Activated CD4-positive, alpha-beta T cell treated with anti-CD3 and anti-CD28 coated beads for 36 hours (primary cell): Measurements from ENCODE around the gene CDH23. TPM values are rescaled to one million over a fixed set of nuclear protein-coding genes. Genes with fewer than 3 reads are reported as not detected.

Source experiments
- ATAC-seq: fragments of 200-7000 bp; cut with Tn5 transposase; one replicate; pipeline ENCODE4 v1.10.0; 2021; ENCODE audit warnings: mild to moderate bottlenecking, moderate library complexity
- CTCF ChIA-PET: fragments of 350-600 bp; sonication (Branson Sonifier 250); formaldehyde crosslinking; loops from one replicate; lab custom pipeline; 2021; ENCODE audit warnings: antibody characterized with exemption; lab: Charles Lee
- POLR2A ChIA-PET: fragments of 350-600 bp; sonication (Branson Sonifier 250); formaldehyde crosslinking; loops from one replicate; lab custom pipeline; 2021; ENCODE audit warnings: antibody characterized with exemption, inconsistent platforms; lab: Charles Lee
- DNase-seq: peaks from one replicate; pipeline ENCODE4 v3.0.0-alpha.2; 2020
- H3K27ac Mint-ChIP-seq: one replicate; pipeline ENCODE4 v1.8.0; 2021; ENCODE audit warnings: mixed read lengths
- H3K27me3 Mint-ChIP-seq: one replicate; pipeline ENCODE4 v1.8.0; 2021; ENCODE audit warnings: mixed read lengths
- H3K36me3 Mint-ChIP-seq: one replicate; pipeline ENCODE4 v1.8.0; 2021; ENCODE audit warnings: low read depth, mixed read lengths
- H3K4me1 Mint-ChIP-seq: one replicate; pipeline ENCODE4 v1.8.0; 2021; ENCODE audit warnings: mixed read lengths
- H3K4me3 Mint-ChIP-seq: one replicate; pipeline ENCODE4 v1.8.0; 2021; ENCODE audit warnings: mild to moderate bottlenecking, moderate library complexity, mixed read lengths
- H3K9me3 Mint-ChIP-seq: one replicate; pipeline ENCODE4 v1.8.0; 2021; ENCODE audit warnings: low read depth, mixed read lengths
- intact Hi-C, 2 experiments: fragments of 100-400 bp; cut with DNase I in 1 of 2; cut with micrococcal nuclease in 1 of 2; formaldehyde crosslinking; loops; one replicate each; pipeline versions ENCODE4 v1.14.2 to v1.15.1; 2022 to 2024; cut with DNase I, micrococcal nuclease
- total RNA-seq, 2 experiments: library from RNA; stranded (reverse); gene quantifications; one replicate each; pipeline ENCODE4 v1.2.3, GENCODE V29; 2021

Gene CDH23
- total RNA-seq, 2 experiments from 2014 or later: 1.5 to 1.6 TPM

- POLR2A ChIA-PET: no interaction called here
- CTCF ChIA-PET: no interaction called here
- no peaks in the 10 kb centered on the region for H3K27me3 Mint-ChIP-seq
- ATAC-seq (no peak), DNase-seq (no peak)
- H3K4me3 Mint-ChIP-seq: no peak overlapping the region
- no peaks in the 10 kb centered on the region for H3K9me3 Mint-ChIP-seq
- no peaks in the 10 kb centered on the region for H3K4me1 Mint-ChIP-seq
- no peak overlapping the region for H3K27ac Mint-ChIP-seq
- no peaks in the 10 kb centered on the region for H3K36me3 Mint-ChIP-seq
- intact Hi-C loops: no loop called here
These were observed 217.2 kb downstream of the CDH23 start for GRCh38 chr10:71613877-71614276.

- no peaks in the 10 kb centered on the region for H3K4me1 Mint-ChIP-seq
These were observed 218.2 kb downstream of the CDH23 start for GRCh38 chr10:71614946-71615345.

GRCh38 chr10:71615538-71616329, 219.0 kb downstream of the CDH23 start:
- Mint-ChIP-seq H3K36me3 (no peaks in the 10 kb centered on the region), H3K4me3 (no peak overlapping the region), H3K27ac (no peak overlapping the region), H3K4me1 (no peaks in the 10 kb centered on the region), H3K9me3 (no peaks in the 10 kb centered on the region), H3K27me3 (no peaks in the 10 kb centered on the region)
- DNase-seq: no peak
- intact Hi-C loops: no loop called here
- ChIA-PET POLR2A (no interaction called here), CTCF (no interaction called here)
- no peak for ATAC-seq

More at GRCh38 chr10:71614946-71615345, 218.2 kb downstream of the CDH23 start:
- no peak for DNase-seq
- Mint-ChIP-seq H3K9me3 (no peaks in the 10 kb centered on the region), H3K36me3 (no peaks in the 10 kb centered on the region), H3K4me3 (no peak overlapping the region), H3K27me3 (no peaks in the 10 kb centered on the region), H3K27ac (no peak overlapping the region)
- no peak for ATAC-seq
- ChIA-PET POLR2A (no interaction called here), CTCF (no interaction called here)
- intact Hi-C loops: no loop called here

GRCh38 chr10:71616817-71617654, 220.3 kb downstream of the CDH23 start:
- H3K36me3 Mint-ChIP-seq: no peaks in the 10 kb centered on the region
- ChIA-PET CTCF (interaction anchor here (0.5 to 1.2 kb wide), 5 partner anchors 10 to 184 kb away, joined by 3 to 5 read pairs (median 3); no protein-coding TSS in a partner anchor), POLR2A (no interaction called here)
- H3K27me3 Mint-ChIP-seq: no peaks in the 10 kb centered on the region
- no peaks in the 10 kb centered on the region for H3K9me3 Mint-ChIP-seq
- no peak overlapping the region for H3K27ac Mint-ChIP-seq
- DNase-seq: no peak
- ATAC-seq: no peak
- no peaks in the 10 kb centered on the region for H3K4me1 Mint-ChIP-seq
- intact Hi-C loops: no loop called here
- no peak overlapping the region for H3K4me3 Mint-ChIP-seq

- Mint-ChIP-seq H3K4me1 (no peaks in the 10 kb centered on the region), H3K9me3 (no peaks in the 10 kb centered on the region), H3K36me3 (no peaks in the 10 kb centered on the region), H3K27me3 (no peaks in the 10 kb centered on the region), H3K27ac (no peak overlapping the region), H3K4me3 (no peak overlapping the region)
- POLR2A ChIA-PET: no interaction called here
- CTCF ChIA-PET: interaction anchor here (0.6 kb wide), 1 partner anchor 214 kb away, joined by 3 read pairs; no protein-coding TSS in a partner anchor
- intact Hi-C loops: no loop called here
- ATAC-seq: no peak
- DNase-seq: no peak
These were observed 221.5 kb downstream of the CDH23 start for GRCh38 chr10:71618176-71618575.

- no peak for DNase-seq
- intact Hi-C loops: no loop called here
- Mint-ChIP-seq H3K4me3 (no peak overlapping the region), H3K36me3 (no peaks in the 10 kb centered on the region), H3K4me1 (no peaks in the 10 kb centered on the region), H3K27me3 (no peaks in the 10 kb centered on the region), H3K9me3 (no peaks in the 10 kb centered on the region), H3K27ac (no peak overlapping the region)
- POLR2A ChIA-PET: no interaction called here
- CTCF ChIA-PET: interaction anchor here (0.6 kb wide), 1 partner anchor 214 kb away, joined by 3 read pairs; no protein-coding TSS in a partner anchor
- ATAC-seq: no peak
These were observed 221.9 kb downstream of the CDH23 start for GRCh38 chr10:71618598-71618997.

GRCh38 chr10:71620642-71621041, 223.9 kb downstream of the CDH23 start:
- Mint-ChIP-seq H3K27ac (no peak overlapping the region), H3K4me3 (no peak overlapping the region), H3K9me3 (no peaks in the 10 kb centered on the region), H3K4me1 (no peaks in the 10 kb centered on the region), H3K36me3 (no peaks in the 10 kb centered on the region), H3K27me3 (no peaks in the 10 kb centered on the region)
- CTCF ChIA-PET: no interaction called here
- ATAC-seq: no peak
- DNase-seq: no peak
- intact Hi-C loops: no loop called here
- POLR2A ChIA-PET: no interaction called here

- ChIA-PET CTCF (interaction anchor here (0.9 to 1.3 kb wide), 2 partner anchors 11 to 86 kb away, joined by 3 to 4 read pairs; no protein-coding TSS in a partner anchor), POLR2A (no interaction called here)
- intact Hi-C loops: no loop called here
- no peak overlapping the region for H3K27ac Mint-ChIP-seq
- H3K4me1 Mint-ChIP-seq: no peaks in the 10 kb centered on the region
- H3K4me3 Mint-ChIP-seq: no peak overlapping the region
- H3K27me3 Mint-ChIP-seq: no peaks in the 10 kb centered on the region
- no peaks in the 10 kb centered on the region for H3K36me3 Mint-ChIP-seq
- no peak for DNase-seq
- no peaks in the 10 kb centered on the region for H3K9me3 Mint-ChIP-seq
- no peak for ATAC-seq
These were observed 224.8 kb downstream of the CDH23 start for GRCh38 chr10:71621231-71622153.

GRCh38 chr10:71622154-71622526, 225.4 kb downstream of the CDH23 start:
- Mint-ChIP-seq H3K36me3 (no peaks in the 10 kb centered on the region), H3K9me3 (no peaks in the 10 kb centered on the region), H3K27ac (no peak overlapping the region), H3K4me1 (no peaks in the 10 kb centered on the region), H3K27me3 (no peaks in the 10 kb centered on the region), H3K4me3 (no peak overlapping the region)
- DNase-seq: no peak
- ChIA-PET POLR2A (no interaction called here), CTCF (interaction anchor here (0.6 to 1.3 kb wide), 3 partner anchors 12 to 86 kb away, joined by 3 to 4 read pairs (median 3); no protein-coding TSS in a partner anchor)
- no peak for ATAC-seq
- intact Hi-C loops: no loop called here

GRCh38 chr10:71622616-71623015, 225.9 kb downstream of the CDH23 start:
- no peak for ATAC-seq
- Mint-ChIP-seq H3K4me3 (no peak overlapping the region), H3K27me3 (no peaks in the 10 kb centered on the region), H3K4me1 (no peaks in the 10 kb centered on the region), H3K27ac (no peak overlapping the region), H3K36me3 (no peaks in the 10 kb centered on the region), H3K9me3 (no peaks in the 10 kb centered on the region)
- CTCF ChIA-PET: interaction anchor here (0.6 to 1.3 kb wide), 3 partner anchors 12 to 85 kb away, joined by 3 to 4 read pairs (median 3); no protein-coding TSS in a partner anchor
- DNase-seq: no peak
- POLR2A ChIA-PET: no interaction called here
- intact Hi-C loops: no loop called here
